ENCODE data around the gene GALNT10. TPM values are rescaled to one million over a fixed set of nuclear protein-coding genes. Genes with fewer than 3 reads are reported as not detected.

Gene GALNT10
- total RNA-seq, 2 donors from 2014 or later, result 21.7 to 27.1 TPM

DNA sequence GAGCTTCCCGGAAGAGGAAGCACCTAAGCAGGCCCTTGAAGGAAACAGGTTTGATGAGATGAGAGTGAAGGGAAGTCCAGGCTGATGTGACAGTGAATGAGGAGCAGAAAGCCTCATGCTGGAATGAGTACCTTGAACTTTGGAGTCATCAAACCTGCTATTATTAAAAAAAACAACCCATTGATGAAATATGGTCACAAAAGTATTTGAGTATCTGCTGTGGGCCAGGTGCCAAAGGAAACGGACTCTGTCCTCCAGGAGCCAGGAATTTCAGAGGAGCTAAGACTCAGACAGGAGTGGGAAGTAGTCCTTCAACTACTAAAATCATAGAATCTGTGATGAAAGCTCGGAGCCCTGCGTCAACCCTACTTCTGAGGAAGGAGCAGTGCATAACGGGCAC, 275.6 kb downstream of the GALNT10 start:
- DNase-seq (ENCODE audit: low spot score), result no peak
- no peaks in the 10 kb centered on the region for H3K36me3 ChIP-seq
- intact Hi-C loops (cut with DNase I), result loop anchor here (2.0 kb wide), 1 partner anchor 145 kb away; no protein-coding TSS in a partner anchor
- H3K4me1 ChIP-seq (replicated peaks), result no peaks in the 10 kb centered on the region
- no peaks in the 10 kb centered on the region for H3K9me3 ChIP-seq
- TF ChIP-seq CTCF (IDR thresholded peaks at IDR 0.05), result no peak
- no peak for TF ChIP-seq POLR2AphosphoS5 (IDR thresholded peaks at IDR 0.05)
- TF ChIP-seq POLR2A (IDR thresholded peaks at IDR 0.05), result no peak
- no peak overlapping the region for H3K27ac ChIP-seq
- 67% methylated on average over 5 of the region's 5 CpGs for WGBS
- H3K27me3 ChIP-seq (replicated peaks; ENCODE audit: insufficient read depth), result peaks cover 9% of the 10 kb centered on the region
- no peak overlapping the region for H3K4me3 ChIP-seq

GRCh38 chr5:154466671-154467070, 276.1 kb downstream of the GALNT10 start:
- no peak for TF ChIP-seq CTCF (IDR thresholded peaks at IDR 0.05)
- no peak for TF ChIP-seq POLR2A (IDR thresholded peaks at IDR 0.05)
- TF ChIP-seq POLR2AphosphoS5 (IDR thresholded peaks at IDR 0.05), result no peak
- 91% methylated on average over 5 of the region's 5 CpGs for WGBS
- Histone ChIP-seq H3K4me3 (no peak overlapping the region), H3K36me3 (no peaks in the 10 kb centered on the region), H3K27ac (no peak overlapping the region), H3K4me1 (replicated peaks) (no peaks in the 10 kb centered on the region), H3K9me3 (no peaks in the 10 kb centered on the region), H3K27me3 (replicated peaks; ENCODE audit: insufficient read depth) (peaks cover 14% of the 10 kb centered on the region)
- intact Hi-C loops (cut with DNase I), result loop anchor here (2.0 kb wide), 1 partner anchor 144 kb away; no protein-coding TSS in a partner anchor
- no peak for DNase-seq (ENCODE audit: low spot score)

DNA sequence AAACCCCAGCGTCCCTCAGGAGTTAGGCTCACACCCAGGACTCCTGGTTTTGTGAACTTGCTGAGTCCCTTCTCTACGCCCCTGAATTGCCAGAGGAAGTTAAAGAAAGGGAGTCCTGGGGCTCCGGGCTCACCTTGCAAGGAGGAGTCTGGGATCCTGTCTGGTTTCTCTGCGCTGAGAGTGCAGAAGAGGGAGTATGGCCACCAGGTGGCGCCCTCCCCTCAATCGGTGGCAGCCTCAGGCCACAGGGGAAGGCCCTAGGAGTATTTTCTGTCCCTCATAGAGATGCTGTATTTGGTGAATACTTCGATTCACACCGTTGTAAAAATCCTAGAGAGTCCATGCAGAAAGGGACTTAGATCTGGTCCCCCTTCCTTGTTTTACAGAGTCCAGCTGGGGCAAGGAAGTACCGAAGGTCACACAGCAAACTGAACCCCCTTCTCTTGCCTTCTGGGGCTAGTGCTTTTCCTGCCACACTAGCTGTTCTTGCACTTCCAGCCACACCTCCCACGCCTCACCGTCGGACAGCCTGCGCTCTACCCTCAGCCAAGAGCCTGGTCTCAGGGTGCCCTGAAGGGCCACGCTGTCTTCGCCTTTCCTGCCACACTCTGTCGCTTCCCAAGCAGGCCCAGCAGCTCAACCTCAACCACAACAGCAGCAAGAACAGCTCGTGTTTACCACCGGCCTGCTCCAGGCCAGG, 277.3 kb downstream of the GALNT10 start:
- WGBS, result 43% methylated on average over 17 of the region's 18 CpGs

DNA sequence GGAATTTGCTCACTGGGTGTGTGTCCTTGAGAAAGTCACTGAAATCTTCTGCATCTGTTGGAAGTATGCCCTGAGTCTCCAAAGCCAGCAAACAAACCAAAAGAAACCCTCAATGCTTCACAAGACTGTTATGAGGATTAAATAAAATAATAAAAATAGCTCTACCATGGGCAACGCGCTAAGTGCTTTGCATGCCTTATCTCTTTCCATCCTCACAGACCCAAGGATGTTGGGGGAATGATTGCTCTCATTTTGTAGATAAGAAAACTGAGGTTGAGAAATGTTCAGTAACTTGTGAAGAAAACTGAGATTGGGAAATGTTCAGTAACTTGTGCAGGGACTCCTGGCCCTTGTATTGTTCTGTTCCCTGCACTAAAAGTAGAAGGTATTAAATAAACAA, 279.6 kb downstream of the GALNT10 start:
- TF ChIP-seq POLR2A (IDR thresholded peaks at IDR 0.05), result no peak
- TF ChIP-seq POLR2AphosphoS5 (IDR thresholded peaks at IDR 0.05), result no peak
- no peak for TF ChIP-seq CTCF (IDR thresholded peaks at IDR 0.05)
- Histone ChIP-seq H3K4me1 (replicated peaks) (no peaks in the 10 kb centered on the region), H3K27ac (no peak overlapping the region), H3K36me3 (no peaks in the 10 kb centered on the region), H3K27me3 (replicated peaks; ENCODE audit: insufficient read depth) (peaks cover 43% of the 10 kb centered on the region), H3K9me3 (no peaks in the 10 kb centered on the region), H3K4me3 (no peak overlapping the region)
- 36% methylated on average over 2 of the region's 2 CpGs for WGBS
- DNase-seq (ENCODE audit: low spot score), result no peak
- intact Hi-C loops (cut with DNase I), result no loop called here

More for the DNA sequence above, 277.3 kb downstream of the GALNT10 start:
- H3K4me3 ChIP-seq, result no peak overlapping the region
- H3K4me1 ChIP-seq (replicated peaks), result no peaks in the 10 kb centered on the region
- no peaks in the 10 kb centered on the region for H3K36me3 ChIP-seq
- no peaks in the 10 kb centered on the region for H3K9me3 ChIP-seq
- DNase-seq (ENCODE audit: low spot score), result peak; percentile 60
- TF ChIP-seq POLR2AphosphoS5 (IDR thresholded peaks at IDR 0.05) (no peak), CTCF (IDR thresholded peaks at IDR 0.05) (peak; percentile 68 to 96 (median 75)), POLR2A (IDR thresholded peaks at IDR 0.05) (no peak)
- intact Hi-C loops (cut with DNase I), result loop anchor here (2.0 kb wide), 1 partner anchor 143 kb away; no protein-coding TSS in a partner anchor
- H3K27me3 ChIP-seq (replicated peaks; ENCODE audit: insufficient read depth), result peaks cover 22% of the 10 kb centered on the region
- H3K27ac ChIP-seq, result no peak overlapping the region

MicroRNA genes within 50 kb of the gene (microRNA counts, 767-probe panel; counts per million panel counts)
- microRNA hsa-miR-1294, result 0 to 431 counts per million in 2 donors

Small RNAs within 50 kb of the gene (microRNA-seq; reads per million reads assigned to microRNA genes)
- gene MIR1294, result 4.9 reads per million, percentile 42 among the genes with 10 or more reads in this experiment

Small RNAs within 50 kb of the gene (small RNA-seq; reads per million reads assigned to genes)
- gene MIR1294, result 0.47 to 0.70 reads per million in 2 donors
- 0 reads per million in 2 donors for gene RN7SL655P

Other genes starting within 250 kb of the GALNT10 start
- 10 to 100 TPM; 13.8 to 24.2 TPM for gene FAM114A2, start 151.8 kb upstream of the GALNT10 start, total RNA-seq
- gene MFAP3, start 151.8 kb upstream of the GALNT10 start, total RNA-seq, result 10 to 100 TPM; 30.6 to 35.8 TPM